ENCODE data around the gene H2BK1.

Gene H2BK1

DNA sequence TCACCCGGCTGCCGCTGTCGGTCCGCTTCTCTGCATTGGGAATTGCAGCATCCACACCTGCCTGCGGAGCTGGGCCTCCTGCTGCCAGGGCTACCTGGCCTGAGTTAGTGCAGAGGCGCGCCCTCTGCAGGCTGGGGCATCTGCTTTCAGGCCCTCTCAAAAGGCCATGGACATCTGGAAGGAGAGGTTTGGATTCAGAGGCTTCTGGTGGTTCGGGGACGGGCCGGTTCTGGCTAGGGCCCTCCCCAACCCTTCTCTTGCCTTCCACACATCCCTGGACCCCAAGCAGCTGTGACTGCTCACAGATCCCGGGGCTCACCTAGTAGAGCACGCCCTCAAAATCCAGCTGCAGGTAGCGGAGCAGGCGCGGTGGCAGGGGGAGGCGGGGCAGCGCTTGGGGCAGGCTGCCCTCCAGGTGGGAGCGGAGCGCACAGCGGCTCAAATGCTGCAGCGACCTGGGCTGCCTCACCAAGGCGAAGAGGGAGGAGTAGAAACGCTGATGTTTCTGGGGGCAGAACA is 34.4 kb downstream of the H2BK1 start:
- Histone ChIP-seq H3K27ac (ENCODE audit: insufficient read depth in 1 of 2, low read depth in 1 of 2, low read length in 2 of 2, poor library complexity in 1 of 2, severe bottlenecking in 2 of 2) (no peak overlapping the region), H3K9me3 (ENCODE audit: control extremely low read depth in 1 of 5, control insufficient read depth in 4 of 5, insufficient read depth in 2 of 5, low read depth in 1 of 5, low read length in 4 of 5) (peaks cover 0 to 18% (median 14%) of the 10 kb centered on the region in 5 experiments), H3K4me1 (ENCODE audit: control extremely low read depth in 1 of 4, control insufficient read depth in 4 of 4, insufficient read depth in 4 of 4, low read length in 3 of 4) (peaks cover 0 to 3% (median 0%) of the 10 kb centered on the region in 4 experiments), H3K27me3 (replicated peaks in 2 of 5; ENCODE audit: control insufficient read depth in 4 of 5, insufficient read depth in 5 of 5, low read length in 4 of 5) (peaks cover 0 to 46% (median 15%) of the 10 kb centered on the region in 5 experiments), H3K4me3 (ENCODE audit: control insufficient read depth in 1 of 7, extremely low read depth in 1 of 7, insufficient read depth in 4 of 7, low read depth in 2 of 7, low read length in 6 of 7) (no peak overlapping the region), H3K36me3 (ENCODE audit: control insufficient read depth in 4 of 4, insufficient read depth in 4 of 4, low read length in 3 of 4) (no peaks in the 10 kb centered on the region)
- CTCF ChIA-PET = interaction anchor here (1.0 to 1.7 kb wide), 7 partner anchors 20 to 68 kb away, joined by 3 to 7 read pairs (median 4); no protein-coding TSS in a partner anchor
- POLR2A ChIA-PET = no interaction called here
- WGBS (ENCODE audit: insufficient coverage) = 85% methylated on average over 21 of the region's 23 CpGs
- no peak for DNase-seq

DNA sequence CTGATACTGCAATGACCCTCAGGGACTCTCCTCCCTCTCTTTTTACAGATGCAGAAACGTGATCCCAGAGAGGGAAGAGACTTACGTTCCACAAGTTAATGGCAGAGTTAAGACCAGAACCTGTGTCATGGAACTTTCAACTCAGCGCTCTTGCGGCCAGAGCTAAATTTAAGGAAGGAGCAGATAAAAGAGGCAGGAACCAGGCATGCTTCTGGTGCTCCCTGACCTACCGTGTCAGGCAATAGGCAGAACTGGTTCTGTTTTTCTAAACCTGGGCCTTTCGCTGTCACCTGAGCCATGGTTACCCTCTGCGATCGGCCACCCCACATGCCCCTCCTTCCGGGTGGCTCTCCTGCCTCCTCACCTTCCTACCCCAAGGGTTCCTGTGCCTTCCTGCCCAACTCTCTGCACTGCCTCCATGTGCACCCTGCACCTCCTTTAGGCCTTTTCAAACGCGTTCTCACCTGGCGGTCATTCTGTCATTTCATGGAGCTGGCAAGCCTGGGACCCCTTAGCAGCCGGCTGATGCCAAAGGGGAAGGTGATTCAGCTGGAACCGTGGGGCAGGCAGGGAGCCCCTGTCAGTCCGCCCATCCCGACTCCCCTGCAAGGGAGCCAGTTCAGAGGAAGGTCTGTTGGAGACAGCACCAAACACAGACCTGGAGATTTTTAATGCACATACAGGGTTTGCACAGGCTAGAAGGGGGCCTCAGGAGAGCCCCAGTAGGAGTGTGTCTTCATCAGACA is 35.1 kb downstream of the H2BK1 start:
- Histone ChIP-seq H3K9me3 (ENCODE audit: control extremely low read depth in 1 of 5, control insufficient read depth in 4 of 5, insufficient read depth in 2 of 5, low read depth in 1 of 5, low read length in 4 of 5) (peaks cover 0 to 18% (median 14%) of the 10 kb centered on the region in 5 experiments), H3K27ac (ENCODE audit: insufficient read depth in 1 of 2, low read depth in 1 of 2, low read length in 2 of 2, poor library complexity in 1 of 2, severe bottlenecking in 2 of 2) (no peak overlapping the region), H3K27me3 (replicated peaks in 2 of 5; ENCODE audit: control insufficient read depth in 4 of 5, insufficient read depth in 5 of 5, low read length in 4 of 5) (peaks cover 0 to 48% (median 15%) of the 10 kb centered on the region in 5 experiments), H3K4me3 (ENCODE audit: control insufficient read depth in 1 of 7, extremely low read depth in 1 of 7, insufficient read depth in 4 of 7, low read depth in 2 of 7, low read length in 6 of 7) (no peak overlapping the region), H3K4me1 (ENCODE audit: control extremely low read depth in 1 of 4, control insufficient read depth in 4 of 4, insufficient read depth in 4 of 4, low read length in 3 of 4) (peaks cover 0 to 3% (median 0%) of the 10 kb centered on the region in 4 experiments), H3K36me3 (ENCODE audit: control insufficient read depth in 4 of 4, insufficient read depth in 4 of 4, low read length in 3 of 4) (no peaks in the 10 kb centered on the region)
- DNase-seq = no peak
- CTCF ChIA-PET = interaction anchor here (0.8 to 1.7 kb wide), 9 partner anchors 8 to 164 kb away, joined by 3 to 7 read pairs (median 4); no protein-coding TSS in a partner anchor
- POLR2A ChIA-PET = no interaction called here
- 82% methylated on average over 15 of the region's 16 CpGs for WGBS (ENCODE audit: insufficient coverage)

DNA sequence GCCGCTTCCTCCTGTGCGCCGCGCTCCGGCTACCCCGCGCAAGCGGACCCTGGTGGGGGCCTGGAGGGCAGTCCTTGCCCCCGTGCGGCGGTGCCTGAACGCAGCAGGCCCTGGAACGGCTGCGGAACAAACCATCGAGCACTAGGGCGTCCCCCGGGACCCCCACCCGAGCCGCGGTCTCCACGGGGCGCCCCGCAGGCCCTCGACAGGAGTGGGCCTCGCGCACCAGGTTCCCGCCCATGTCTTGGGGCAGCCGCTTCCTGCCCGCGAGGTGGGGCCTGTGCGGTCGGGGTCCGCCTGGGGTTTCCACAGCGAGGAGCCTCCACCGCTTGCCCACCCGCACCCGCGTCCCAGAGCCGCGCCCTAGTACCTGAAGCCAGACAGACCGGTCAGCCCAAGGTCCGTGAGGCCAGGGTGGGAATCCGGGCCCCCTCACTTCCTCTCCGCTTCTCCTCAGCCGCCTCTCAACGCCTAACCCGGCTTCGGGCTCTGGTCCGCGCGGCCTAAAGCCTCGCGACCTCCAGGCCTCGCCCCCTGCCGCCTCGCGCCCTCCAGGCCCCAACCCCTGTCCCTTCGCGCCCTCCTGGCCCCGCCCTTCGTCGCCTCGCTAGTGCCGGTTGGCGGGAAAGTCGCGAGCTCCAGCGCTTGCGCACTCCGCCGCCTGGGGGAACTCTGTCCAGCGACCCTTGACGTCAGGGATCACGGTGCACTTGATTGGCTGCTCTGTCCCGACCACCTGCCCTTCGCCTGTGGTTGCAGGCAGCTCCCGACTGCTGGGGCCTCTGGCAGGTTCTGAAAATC is 35.8 kb downstream of the H2BK1 start:
- Histone ChIP-seq H3K27ac (ENCODE audit: insufficient read depth in 1 of 2, low read depth in 1 of 2, low read length in 2 of 2, poor library complexity in 1 of 2, severe bottlenecking in 2 of 2) (no peak overlapping the region), H3K4me3 (ENCODE audit: control insufficient read depth in 1 of 7, extremely low read depth in 1 of 7, insufficient read depth in 4 of 7, low read depth in 2 of 7, low read length in 6 of 7) (no peak overlapping the region), H3K4me1 (ENCODE audit: control extremely low read depth in 1 of 4, control insufficient read depth in 4 of 4, insufficient read depth in 4 of 4, low read length in 3 of 4) (peaks cover 0 to 3% (median 0%) of the 10 kb centered on the region in 4 experiments), H3K36me3 (ENCODE audit: control insufficient read depth in 4 of 4, insufficient read depth in 4 of 4, low read length in 3 of 4) (no peaks in the 10 kb centered on the region), H3K27me3 (replicated peaks in 2 of 5; ENCODE audit: control insufficient read depth in 4 of 5, insufficient read depth in 5 of 5, low read length in 4 of 5) (peaks cover 0 to 56% (median 17%) of the 10 kb centered on the region in 5 experiments), H3K9me3 (ENCODE audit: control extremely low read depth in 1 of 5, control insufficient read depth in 4 of 5, insufficient read depth in 2 of 5, low read depth in 1 of 5, low read length in 4 of 5) (peaks cover 0 to 18% (median 14%) of the 10 kb centered on the region in 5 experiments)
- ChIA-PET CTCF (interaction anchor here (0.8 to 1.7 kb wide), 9 partner anchors 8 to 163 kb away, joined by 3 to 7 read pairs (median 4); no protein-coding TSS in a partner anchor), POLR2A (no interaction called here)
- 59% methylated on average over 76 of the region's 77 CpGs for WGBS (ENCODE audit: insufficient coverage)
- peak; percentile 55 to 73 (median 72) for DNase-seq

GRCh38 chr7:151173386-151174245 is 36.7 kb downstream of the H2BK1 start:
- H3K27me3 ChIP-seq (replicated peaks in 2 of 5; ENCODE audit: control insufficient read depth in 4 of 5, insufficient read depth in 5 of 5, low read length in 4 of 5) = peaks cover 4 to 64% (median 21%) of the 10 kb centered on the region in 5 experiments
- DNase-seq = no peak
- POLR2A ChIA-PET = no interaction called here
- peaks cover 0 to 18% (median 14%) of the 10 kb centered on the region in 5 experiments for H3K9me3 ChIP-seq (ENCODE audit: control extremely low read depth in 1 of 5, control insufficient read depth in 4 of 5, insufficient read depth in 2 of 5, low read depth in 1 of 5, low read length in 4 of 5)
- no peak overlapping the region for H3K27ac ChIP-seq (ENCODE audit: insufficient read depth in 1 of 2, low read depth in 1 of 2, low read length in 2 of 2, poor library complexity in 1 of 2, severe bottlenecking in 2 of 2)
- no peak overlapping the region for H3K4me3 ChIP-seq (ENCODE audit: control insufficient read depth in 1 of 7, extremely low read depth in 1 of 7, insufficient read depth in 4 of 7, low read depth in 2 of 7, low read length in 6 of 7)
- H3K4me1 ChIP-seq (ENCODE audit: control extremely low read depth in 1 of 4, control insufficient read depth in 4 of 4, insufficient read depth in 4 of 4, low read length in 3 of 4) = peaks cover 0 to 3% (median 0%) of the 10 kb centered on the region in 4 experiments
- 84% methylated on average over 37 of the region's 43 CpGs for WGBS (ENCODE audit: insufficient coverage)
- CTCF ChIA-PET = interaction anchor here (0.8 to 1.0 kb wide), 3 partner anchors 11 to 50 kb away, joined by 3 read pairs; no protein-coding TSS in a partner anchor
- no peaks in the 10 kb centered on the region for H3K36me3 ChIP-seq (ENCODE audit: control insufficient read depth in 4 of 4, insufficient read depth in 4 of 4, low read length in 3 of 4)

- H3K9me3 ChIP-seq (ENCODE audit: control extremely low read depth in 1 of 5, control insufficient read depth in 4 of 5, insufficient read depth in 2 of 5, low read depth in 1 of 5, low read length in 4 of 5) = peaks cover 0 to 18% (median 14%) of the 10 kb centered on the region in 5 experiments
- peak; percentile 71 to 83 (median 81) for DNase-seq
- peaks cover 0 to 10% (median 8%) of the 10 kb centered on the region in 4 experiments for H3K4me1 ChIP-seq (ENCODE audit: control extremely low read depth in 1 of 4, control insufficient read depth in 4 of 4, insufficient read depth in 4 of 4, low read length in 3 of 4)
- no peak overlapping the region for H3K4me3 ChIP-seq (ENCODE audit: control insufficient read depth in 1 of 7, extremely low read depth in 1 of 7, insufficient read depth in 4 of 7, low read depth in 2 of 7, low read length in 6 of 7)
- H3K27ac ChIP-seq (ENCODE audit: insufficient read depth in 1 of 2, low read depth in 1 of 2, low read length in 2 of 2, poor library complexity in 1 of 2, severe bottlenecking in 2 of 2) = no peak overlapping the region
- H3K27me3 ChIP-seq (replicated peaks in 2 of 5; ENCODE audit: control insufficient read depth in 4 of 5, insufficient read depth in 5 of 5, low read length in 4 of 5) = peaks cover 4 to 72% (median 19%) of the 10 kb centered on the region in 5 experiments
- 19% methylated on average over 42 of the region's 42 CpGs for WGBS (ENCODE audit: insufficient coverage)
- ChIA-PET CTCF (interaction anchor here (0.6 to 1.0 kb wide), 8 partner anchors 10 to 78 kb away, joined by 3 to 4 read pairs (median 3); no protein-coding TSS in a partner anchor), POLR2A (no interaction called here)
- H3K36me3 ChIP-seq (ENCODE audit: control insufficient read depth in 4 of 4, insufficient read depth in 4 of 4, low read length in 3 of 4) = no peaks in the 10 kb centered on the region
These were observed 37.8 kb downstream of the H2BK1 start for GRCh38 chr7:151172273-151173141.

Data from common myeloid progenitor, CD34-positive (primary cell).